GM10266 (cell line): ENCODE results near the gene BAAT.

Experiments used
- DNase-seq: peaks from one replicate; pipeline ENCODE4 v3.0.0; 2012; ENCODE audit errors: extremely low spot score
- TF ChIP-seq, protein P1 (sequence below): IDR thresholded peaks from 2 replicates; pipeline ENCODE4 v1.5.1; 2012; ENCODE audit warnings: mild to moderate bottlenecking, low read depth; ENCODE audit not compliant: control insufficient read depth, insufficient read depth; ENCODE audit errors: missing control alignments

Gene BAAT

DNA sequence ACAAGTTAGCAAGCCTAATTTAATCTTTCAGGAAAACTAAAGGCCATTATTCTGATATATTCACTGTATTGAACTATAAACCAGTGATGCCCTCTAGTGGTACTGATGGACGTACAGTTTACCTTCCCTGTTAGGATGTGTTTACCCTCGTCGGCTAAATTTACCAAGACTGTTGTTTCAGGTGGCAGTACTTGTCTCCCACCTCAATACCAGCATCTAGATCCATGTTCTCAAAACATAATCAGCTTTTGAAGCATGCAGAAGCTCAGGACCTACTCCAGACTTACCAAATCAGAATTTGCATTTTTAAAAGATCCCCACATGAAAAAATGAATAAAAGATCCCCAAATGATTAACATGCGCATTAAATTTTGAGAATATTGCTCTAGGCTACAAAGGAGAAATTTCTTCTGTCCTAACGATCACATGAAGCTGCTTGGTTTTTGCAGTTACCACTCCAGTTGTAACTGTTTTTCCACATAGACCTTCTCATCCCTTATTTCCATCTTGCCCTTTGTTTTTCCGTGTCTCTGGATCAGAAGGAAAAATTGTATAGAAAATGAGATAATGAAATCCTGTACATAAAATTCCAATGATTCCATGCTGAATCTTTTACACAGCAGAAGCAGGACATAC is 3.2 kb upstream of the BAAT start:
- TF ChIP-seq, protein P1, sequence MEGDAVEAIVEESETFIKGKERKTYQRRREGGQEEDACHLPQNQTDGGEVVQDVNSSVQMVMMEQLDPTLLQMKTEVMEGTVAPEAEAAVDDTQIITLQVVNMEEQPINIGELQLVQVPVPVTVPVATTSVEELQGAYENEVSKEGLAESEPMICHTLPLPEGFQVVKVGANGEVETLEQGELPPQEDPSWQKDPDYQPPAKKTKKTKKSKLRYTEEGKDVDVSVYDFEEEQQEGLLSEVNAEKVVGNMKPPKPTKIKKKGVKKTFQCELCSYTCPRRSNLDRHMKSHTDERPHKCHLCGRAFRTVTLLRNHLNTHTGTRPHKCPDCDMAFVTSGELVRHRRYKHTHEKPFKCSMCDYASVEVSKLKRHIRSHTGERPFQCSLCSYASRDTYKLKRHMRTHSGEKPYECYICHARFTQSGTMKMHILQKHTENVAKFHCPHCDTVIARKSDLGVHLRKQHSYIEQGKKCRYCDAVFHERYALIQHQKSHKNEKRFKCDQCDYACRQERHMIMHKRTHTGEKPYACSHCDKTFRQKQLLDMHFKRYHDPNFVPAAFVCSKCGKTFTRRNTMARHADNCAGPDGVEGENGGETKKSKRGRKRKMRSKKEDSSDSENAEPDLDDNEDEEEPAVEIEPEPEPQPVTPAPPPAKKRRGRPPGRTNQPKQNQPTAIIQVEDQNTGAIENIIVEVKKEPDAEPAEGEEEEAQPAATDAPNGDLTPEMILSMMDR = peak; percentile 29
- no peak for DNase-seq

GRCh38 chr9:101383361-101383760 is 1.4 kb downstream of the BAAT start:
- DNase-seq = no peak
- TF ChIP-seq, protein P1 = no peak

GRCh38 chr9:101381833-101382342 is 2.9 kb downstream of the BAAT start:
- TF ChIP-seq, protein P1 = no peak
- DNase-seq = no peak

GRCh38 chr9:101381118-101381517 is 3.7 kb downstream of the BAAT start:
- DNase-seq = no peak
- TF ChIP-seq, protein P1 = no peak

- TF ChIP-seq, protein P1 = no peak
- no peak for DNase-seq
Observed at GRCh38 chr9:101380295-101380694, 4.5 kb downstream of the BAAT start.

GRCh38 chr9:101376111-101376848 is 8.5 kb downstream of the BAAT start:
- no peak for DNase-seq
- TF ChIP-seq, protein P1 = no peak

- TF ChIP-seq, protein P1 = no peak
- no peak for DNase-seq
Observed at GRCh38 chr9:101375546-101375945, 9.3 kb downstream of the BAAT start.
